Glutamatergic neuron (in vitro differentiated cells): Measurements from ENCODE around the gene SYNJ2. TPM values are rescaled to one million over a fixed set of nuclear protein-coding genes. Genes with fewer than 3 reads are reported as not detected.

Experiments
- DNase-seq: peaks from one replicate; pipeline ENCODE4 v3.0.0; 2022
- H3K27ac Mint-ChIP-seq: one replicate; pipeline ENCODE4 v1.8.0; 2020; ENCODE audit warnings: mild to moderate bottlenecking, mixed read lengths, inconsistent platforms; ENCODE audit not compliant: unreplicated experiment
- H3K27me3 Mint-ChIP-seq: one replicate; pipeline ENCODE4 v1.8.0; 2020; ENCODE audit warnings: mild to moderate bottlenecking, moderate library complexity, mixed read lengths, inconsistent platforms; ENCODE audit not compliant: unreplicated experiment
- H3K36me3 Mint-ChIP-seq: one replicate; pipeline ENCODE4 v1.8.0; 2020; ENCODE audit warnings: mild to moderate bottlenecking, mixed read lengths, inconsistent platforms; ENCODE audit not compliant: unreplicated experiment
- H3K4me1 Mint-ChIP-seq: one replicate; pipeline ENCODE4 v1.8.0; 2020; ENCODE audit warnings: mild to moderate bottlenecking, low read depth, mixed read lengths, inconsistent platforms; ENCODE audit not compliant: unreplicated experiment
- H3K4me3 Mint-ChIP-seq: one replicate; pipeline ENCODE4 v1.8.0; 2020; ENCODE audit warnings: mild to moderate bottlenecking, mixed read lengths, inconsistent platforms; ENCODE audit not compliant: unreplicated experiment
- H3K9me3 Mint-ChIP-seq: one replicate; pipeline ENCODE4 v1.8.0; 2020; ENCODE audit warnings: mild to moderate bottlenecking, moderate library complexity, mixed read lengths, inconsistent platforms; ENCODE audit not compliant: unreplicated experiment
- total RNA-seq: library from RNA; stranded (reverse); fragmentation: NEBNext Ultra II Directional; extraction: Animal tissue kit (Norgen Biotek cat#: 25700); gene quantifications from one replicate; pipeline ENCODE4 v1.2.1, GENCODE V29; 2021; ENCODE audit not compliant: unreplicated experiment
- TF ChIP-seq, protein P1 (sequence below): fragments of 200-600 bp; sonication (generic); IDR thresholded peaks from one replicate; pipeline ENCODE4 v1.5.0; 2021; ENCODE audit not compliant: partially characterized antibody, unreplicated experiment

SYNJ2 gene
- total RNA-seq, 1 donor from 2014 or later, result 2.4 TPM

DNA sequence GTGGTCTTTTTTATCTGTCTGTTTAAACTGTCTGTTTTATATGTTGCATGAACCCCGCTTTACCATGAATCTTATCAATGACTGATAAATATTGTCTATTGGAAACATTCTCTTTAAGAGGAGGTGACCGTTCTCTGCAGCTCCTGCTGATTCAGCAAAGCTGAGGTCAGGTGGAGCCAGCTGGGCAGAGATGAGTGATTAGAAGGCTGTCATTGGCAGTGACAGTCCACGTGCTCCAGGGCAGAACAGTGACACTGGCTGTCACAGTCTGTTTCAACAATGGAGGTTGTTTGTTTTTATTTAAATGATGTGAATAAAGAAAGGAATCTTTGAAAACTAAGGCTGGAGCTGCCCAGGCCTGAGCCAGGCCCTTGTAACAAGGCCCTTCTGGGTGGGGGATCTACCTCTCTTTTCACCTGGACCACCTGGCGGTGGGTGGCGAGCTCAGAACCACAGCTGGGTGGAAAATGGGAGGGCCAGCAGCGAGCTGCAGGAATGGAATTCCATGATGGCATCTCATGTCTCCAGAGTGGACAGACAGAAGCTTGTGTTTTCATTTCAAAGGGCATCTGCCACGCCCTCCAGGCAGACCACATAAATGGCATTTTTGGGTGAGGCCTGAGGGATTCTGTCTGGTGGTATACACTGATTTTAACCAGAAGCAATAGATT lies 12.6 kb downstream of the SYNJ2 start:
- H3K4me1 Mint-ChIP-seq, result peaks cover 45% of the 10 kb centered on the region
- no peaks in the 10 kb centered on the region for H3K36me3 Mint-ChIP-seq
- no peak for DNase-seq
- TF ChIP-seq, protein P1, sequence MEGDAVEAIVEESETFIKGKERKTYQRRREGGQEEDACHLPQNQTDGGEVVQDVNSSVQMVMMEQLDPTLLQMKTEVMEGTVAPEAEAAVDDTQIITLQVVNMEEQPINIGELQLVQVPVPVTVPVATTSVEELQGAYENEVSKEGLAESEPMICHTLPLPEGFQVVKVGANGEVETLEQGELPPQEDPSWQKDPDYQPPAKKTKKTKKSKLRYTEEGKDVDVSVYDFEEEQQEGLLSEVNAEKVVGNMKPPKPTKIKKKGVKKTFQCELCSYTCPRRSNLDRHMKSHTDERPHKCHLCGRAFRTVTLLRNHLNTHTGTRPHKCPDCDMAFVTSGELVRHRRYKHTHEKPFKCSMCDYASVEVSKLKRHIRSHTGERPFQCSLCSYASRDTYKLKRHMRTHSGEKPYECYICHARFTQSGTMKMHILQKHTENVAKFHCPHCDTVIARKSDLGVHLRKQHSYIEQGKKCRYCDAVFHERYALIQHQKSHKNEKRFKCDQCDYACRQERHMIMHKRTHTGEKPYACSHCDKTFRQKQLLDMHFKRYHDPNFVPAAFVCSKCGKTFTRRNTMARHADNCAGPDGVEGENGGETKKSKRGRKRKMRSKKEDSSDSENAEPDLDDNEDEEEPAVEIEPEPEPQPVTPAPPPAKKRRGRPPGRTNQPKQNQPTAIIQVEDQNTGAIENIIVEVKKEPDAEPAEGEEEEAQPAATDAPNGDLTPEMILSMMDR, result no peak
- peaks cover 19% of the 10 kb centered on the region for H3K9me3 Mint-ChIP-seq
- H3K27ac Mint-ChIP-seq, result peak overlapping the region; percentile 89
- H3K27me3 Mint-ChIP-seq, result peaks cover 12% of the 10 kb centered on the region
- H3K4me3 Mint-ChIP-seq, result peak overlapping the region; percentile 44

DNA sequence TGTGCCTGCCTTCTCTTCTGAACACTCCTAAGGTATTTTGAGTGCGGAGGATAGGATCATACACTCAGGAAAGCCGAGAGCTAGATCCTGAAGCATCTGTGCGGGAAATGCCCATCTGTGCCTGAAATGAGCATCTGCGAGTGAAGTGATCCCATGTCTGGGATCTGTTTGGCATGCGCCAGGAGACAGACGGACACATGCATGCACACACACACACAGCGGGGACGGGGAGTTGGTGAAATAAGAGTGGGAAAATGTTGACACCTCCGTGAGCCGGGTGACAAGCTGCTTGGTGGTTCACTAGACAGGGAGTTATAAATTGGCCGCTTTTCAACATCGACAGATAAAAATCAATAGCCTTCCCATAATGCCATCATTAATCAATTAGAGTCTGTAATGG lies 13.8 kb downstream of the SYNJ2 start:
- H3K9me3 Mint-ChIP-seq, result peaks cover 20% of the 10 kb centered on the region
- peak; percentile 56 for DNase-seq
- H3K4me1 Mint-ChIP-seq, result peaks cover 46% of the 10 kb centered on the region
- H3K27ac Mint-ChIP-seq, result peak overlapping the region; percentile 89
- no peaks in the 10 kb centered on the region for H3K36me3 Mint-ChIP-seq
- peaks cover 17% of the 10 kb centered on the region for H3K27me3 Mint-ChIP-seq
- peak overlapping the region; percentile 37 for H3K4me3 Mint-ChIP-seq
- TF ChIP-seq, protein P1, result no peak

DNA sequence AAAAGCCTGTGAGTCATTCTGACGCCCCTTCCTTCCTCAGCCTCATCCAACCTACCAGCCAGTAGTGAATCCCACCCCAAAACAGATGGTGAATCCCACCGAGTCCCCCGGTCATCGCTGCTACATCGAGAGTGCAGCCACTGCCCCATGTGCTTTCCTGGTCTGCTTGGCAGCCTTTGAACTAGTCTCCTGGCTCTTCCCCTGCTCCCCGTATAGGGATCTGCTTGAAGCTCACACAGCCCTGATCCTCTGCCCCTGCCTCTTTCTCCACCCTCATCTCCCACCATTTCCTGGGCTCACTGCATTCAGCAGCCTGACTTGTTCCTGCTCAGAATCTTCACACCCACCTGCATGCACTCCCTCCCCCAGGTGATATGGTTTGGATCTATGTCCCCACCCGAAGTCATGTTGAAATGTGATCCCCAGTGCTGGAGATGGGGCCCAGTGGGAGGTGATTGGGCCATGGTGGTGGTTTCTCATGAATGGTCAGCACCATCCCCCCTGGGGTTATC lies 14.6 kb downstream of the SYNJ2 start:
- peak overlapping the region; percentile 68 for H3K4me3 Mint-ChIP-seq
- H3K9me3 Mint-ChIP-seq, result peaks cover 24% of the 10 kb centered on the region
- DNase-seq, result no peak
- H3K36me3 Mint-ChIP-seq, result no peaks in the 10 kb centered on the region
- peak overlapping the region; percentile 85 for H3K27ac Mint-ChIP-seq
- peaks cover 43% of the 10 kb centered on the region for H3K4me1 Mint-ChIP-seq
- TF ChIP-seq, protein P1, result no peak
- peaks cover 21% of the 10 kb centered on the region for H3K27me3 Mint-ChIP-seq

DNA sequence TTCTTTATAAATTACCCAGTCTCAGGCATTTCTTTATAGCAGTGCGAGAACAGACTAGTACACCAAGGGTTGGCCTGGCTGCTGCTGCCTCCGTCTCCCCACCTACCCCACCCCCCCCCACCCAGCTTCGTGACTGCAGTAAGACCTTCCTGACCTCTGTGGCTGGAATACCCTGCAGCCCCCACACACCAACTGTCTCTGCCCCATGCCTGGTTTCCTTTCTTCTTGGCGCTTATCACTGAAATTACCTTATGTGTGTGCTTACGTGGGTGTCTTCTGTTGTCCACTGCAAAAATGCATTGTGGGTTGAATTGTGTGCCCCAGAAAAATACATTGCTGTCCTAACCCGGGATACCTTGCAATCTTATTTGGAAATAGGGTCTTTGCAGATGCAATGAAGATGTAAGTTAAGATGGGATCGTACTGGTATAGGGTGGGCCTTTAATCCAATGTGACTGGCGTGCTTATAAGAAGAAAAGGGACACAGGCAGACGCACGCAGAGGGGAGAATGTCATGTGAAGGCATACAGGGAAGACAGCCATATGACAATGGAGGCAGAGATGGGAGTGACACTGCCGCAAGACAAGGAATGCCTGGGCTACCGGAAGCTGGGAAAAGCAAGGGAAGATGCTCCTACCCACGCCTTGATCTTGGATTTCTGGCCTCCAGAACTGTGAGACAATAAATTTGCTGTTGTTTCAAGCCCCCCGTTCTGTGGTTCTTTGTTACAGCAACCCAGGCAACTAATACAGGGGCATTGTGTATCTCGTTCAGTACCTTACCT lies 15.4 kb downstream of the SYNJ2 start:
- H3K9me3 Mint-ChIP-seq, result peaks cover 24% of the 10 kb centered on the region
- H3K36me3 Mint-ChIP-seq, result peaks cover 6% of the 10 kb centered on the region
- peaks cover 43% of the 10 kb centered on the region for H3K4me1 Mint-ChIP-seq
- TF ChIP-seq, protein P1, result no peak
- DNase-seq, result no peak
- H3K27me3 Mint-ChIP-seq, result peaks cover 21% of the 10 kb centered on the region
- H3K27ac Mint-ChIP-seq, result no peak overlapping the region
- H3K4me3 Mint-ChIP-seq, result no peak overlapping the region
